ENCODE data around the gene VAV3.
"Not testable (repeated sequence)": the region's sequence is repeated elsewhere in the genome, so short reads cannot be mapped to it uniquely, and the experiment has no call there.

DNA sequence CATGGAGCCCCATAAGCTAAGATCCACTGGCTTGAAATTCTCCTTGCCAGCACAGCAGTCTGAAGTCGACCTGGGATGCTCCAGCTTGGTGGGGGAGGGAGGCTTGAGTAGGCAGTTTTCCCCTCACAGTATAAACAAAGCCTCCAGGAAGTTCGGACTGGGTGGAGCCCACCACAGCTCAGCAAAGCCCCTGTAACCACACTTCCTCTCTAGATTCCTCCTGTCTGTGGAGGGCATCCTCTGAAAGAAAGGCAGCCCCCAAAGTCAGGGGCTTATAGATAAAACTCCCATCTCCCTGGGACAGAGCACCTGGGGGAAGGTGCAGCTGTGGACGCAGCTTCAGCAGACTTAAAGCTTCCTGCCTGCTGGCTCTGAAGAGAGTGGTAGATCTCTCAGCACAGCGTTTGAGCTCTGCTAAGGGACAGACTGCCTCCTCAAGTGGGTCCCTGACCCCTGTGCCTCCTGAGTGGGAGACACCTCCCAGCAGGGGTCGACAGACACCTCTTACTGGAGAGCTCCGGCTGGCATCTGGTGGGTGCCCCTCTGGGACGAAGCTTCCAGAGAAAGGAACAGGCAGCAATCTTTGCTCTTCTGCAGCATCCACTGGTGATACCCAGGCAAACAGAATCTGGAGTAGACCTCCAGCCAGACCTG is 120.3 kb downstream of the VAV3 start:
- not testable (repeated sequence) for TF ChIP-seq EZH2 (IDR thresholded peaks at IDR 0.05; ENCODE audit: low read length)
- TF ChIP-seq, protein P1, sequence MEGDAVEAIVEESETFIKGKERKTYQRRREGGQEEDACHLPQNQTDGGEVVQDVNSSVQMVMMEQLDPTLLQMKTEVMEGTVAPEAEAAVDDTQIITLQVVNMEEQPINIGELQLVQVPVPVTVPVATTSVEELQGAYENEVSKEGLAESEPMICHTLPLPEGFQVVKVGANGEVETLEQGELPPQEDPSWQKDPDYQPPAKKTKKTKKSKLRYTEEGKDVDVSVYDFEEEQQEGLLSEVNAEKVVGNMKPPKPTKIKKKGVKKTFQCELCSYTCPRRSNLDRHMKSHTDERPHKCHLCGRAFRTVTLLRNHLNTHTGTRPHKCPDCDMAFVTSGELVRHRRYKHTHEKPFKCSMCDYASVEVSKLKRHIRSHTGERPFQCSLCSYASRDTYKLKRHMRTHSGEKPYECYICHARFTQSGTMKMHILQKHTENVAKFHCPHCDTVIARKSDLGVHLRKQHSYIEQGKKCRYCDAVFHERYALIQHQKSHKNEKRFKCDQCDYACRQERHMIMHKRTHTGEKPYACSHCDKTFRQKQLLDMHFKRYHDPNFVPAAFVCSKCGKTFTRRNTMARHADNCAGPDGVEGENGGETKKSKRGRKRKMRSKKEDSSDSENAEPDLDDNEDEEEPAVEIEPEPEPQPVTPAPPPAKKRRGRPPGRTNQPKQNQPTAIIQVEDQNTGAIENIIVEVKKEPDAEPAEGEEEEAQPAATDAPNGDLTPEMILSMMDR (optimal IDR thresholded peaks at IDR 0.05 in 1 of 3, IDR thresholded peaks at IDR 0.05 in 1 of 3, conservative IDR thresholded peaks at IDR 0.05 in 1 of 3; ENCODE audit: extremely low read depth in 1 of 3, insufficient read depth in 2 of 3, low read length in 3 of 3): not testable (repeated sequence)
